Neural cell (in vitro differentiated cells): Measurements from ENCODE around the gene LMCD1. TPM values are rescaled to one million over a fixed set of nuclear protein-coding genes. Genes with fewer than 3 reads are reported as not detected.

Experiments used
- H2AFZ ChIP-seq: fragments of 200-600, 300-800 bp; sonication (generic), shearing (Covaris generic); 2 replicates; pipeline ENCODE4 v1.6.0; 2014; ENCODE audit warnings: low read depth, mild to moderate bottlenecking, antibody characterized with exemption, low read length, moderate library complexity
- H3F3A ChIP-seq: fragments of 200-600 bp; shearing (Covaris generic); 2 replicates; pipeline ENCODE4 v1.6.1; 2016; ENCODE audit warnings: mild to moderate bottlenecking, moderate library complexity, mixed read lengths, antibody characterized with exemption, low read length; ENCODE audit not compliant: insufficient read depth, poor library complexity, severe bottlenecking
- H3K27ac ChIP-seq: fragments of 200-600, 300-800 bp; sonication (generic), shearing (Covaris generic); 2 replicates; pipeline ENCODE4 v1.5.1; 2014; ENCODE audit warnings: mild to moderate bottlenecking, low read length, moderate library complexity
- H3K27me3 ChIP-seq: fragments of 300-800, 200-600 bp; sonication (generic), shearing (Covaris generic); 2 replicates; pipeline ENCODE4 v1.6.0; 2014; ENCODE audit warnings: mild to moderate bottlenecking, low read depth, low read length, moderate library complexity; ENCODE audit not compliant: insufficient read depth
- H3K36me3 ChIP-seq: fragments of 300-800, 200-600 bp; sonication (generic), shearing (Covaris generic); 2 replicates; pipeline ENCODE4 v1.5.1; 2014; ENCODE audit warnings: mild to moderate bottlenecking, antibody characterized with exemption, low read length, moderate library complexity; ENCODE audit not compliant: insufficient read depth
- H3K4me2 ChIP-seq: fragments of 300-800, 200-600 bp; sonication (generic), shearing (Covaris generic); 2 replicates; pipeline ENCODE4 v1.6.0; 2014; ENCODE audit warnings: mild to moderate bottlenecking, low read length
- H3K4me3 ChIP-seq: fragments of 300-800, 200-600 bp; sonication (generic), shearing (Covaris generic); 2 replicates; pipeline ENCODE4 v1.5.1; 2014; ENCODE audit warnings: mild to moderate bottlenecking, low read length, moderate library complexity
- H3K79me2 ChIP-seq: fragments of 200-600 bp; shearing (Covaris generic); replicated peaks from 2 replicates; pipeline ENCODE4 v1.6.0; 2014; ENCODE audit warnings: mild to moderate bottlenecking, low read length, moderate library complexity; ENCODE audit not compliant: insufficient read depth
- H3K9ac ChIP-seq: fragments of 300-800, 200-600 bp; sonication (generic), shearing (Covaris generic); 2 replicates; pipeline ENCODE4 v1.6.1; 2016; ENCODE audit warnings: mild to moderate bottlenecking, low read length, mixed read lengths
- H3K9me2 ChIP-seq: fragments of 200-600 bp; shearing (Covaris generic); 2 replicates; pipeline ENCODE4 v1.6.1; 2016; ENCODE audit warnings: mild to moderate bottlenecking, low read length, mixed read lengths; ENCODE audit not compliant: insufficient read depth
- H3K9me3 ChIP-seq: fragments of 200-600, 300-800 bp; sonication (generic), shearing (Covaris generic); 2 replicates; pipeline ENCODE4 v1.6.1; 2016; ENCODE audit warnings: mild to moderate bottlenecking, mixed run types, low read length, moderate library complexity, mixed read lengths
- H4K20me1 ChIP-seq: fragments of 200-600 bp; shearing (Covaris generic); 2 replicates; pipeline ENCODE4 v1.6.1; 2016; ENCODE audit warnings: mild to moderate bottlenecking, mixed run types; ENCODE audit not compliant: insufficient read depth
- EP300 ChIP-seq: fragments of 450-650 bp; conservative IDR thresholded peaks from 2 replicates; pipeline ENCODE4 v1.6.1; 2014; ENCODE audit warnings: antibody characterized with exemption, mild to moderate bottlenecking, moderate library complexity; ENCODE audit not compliant: poor library complexity, severe bottlenecking
- EZH2 ChIP-seq: fragments of 200-600, 300-800 bp; shearing (Covaris generic), sonication (generic); IDR thresholded peaks from 2 replicates; pipeline ENCODE4 v1.6.1; 2014; ENCODE audit warnings: antibody characterized with exemption, low read length, borderline replicate concordance, mild to moderate bottlenecking; ENCODE audit not compliant: insufficient read depth, poor library complexity, severe bottlenecking
- MXI1 ChIP-seq: fragments of 450-650 bp; conservative IDR thresholded peaks from 2 replicates; pipeline ENCODE4 v1.6.1; 2014; ENCODE audit warnings: antibody characterized with exemption, mild to moderate bottlenecking; ENCODE audit not compliant: poor library complexity, severe bottlenecking
- POLR2AphosphoS5 ChIP-seq: IDR thresholded peaks from 2 replicates; pipeline ENCODE4 v1.6.1; 2012
- RAD21 ChIP-seq: fragments of 450-650 bp; conservative IDR thresholded peaks from 2 replicates; pipeline ENCODE4 v1.6.1; 2014; ENCODE audit warnings: antibody characterized with exemption, mild to moderate bottlenecking, moderate library complexity
- SMC3 ChIP-seq: fragments of 450-650 bp; conservative IDR thresholded peaks from 2 replicates; pipeline ENCODE4 v1.6.1; 2014; ENCODE audit warnings: antibody characterized with exemption, mild to moderate bottlenecking, moderate library complexity; ENCODE audit not compliant: poor library complexity
- TAF1 ChIP-seq: IDR thresholded peaks from 2 replicates; pipeline ENCODE4 v1.6.1; 2012; ENCODE audit warnings: low read depth
- polyA plus RNA-seq: library from polyadenylated mRNA; depleted of rRNA; stranded (reverse); fragments of >200 nt; gene quantifications from 2 replicates; pipeline ENCODE4 v1.2.3, GENCODE V29; 2014
- TF ChIP-seq, protein P1 (sequence below): IDR thresholded peaks from 2 replicates; pipeline ENCODE4 v1.6.1; 2012; ENCODE audit warnings: borderline replicate concordance
- TF ChIP-seq, protein P2 (sequence below): fragments of 450-650 bp; IDR thresholded peaks from 2 replicates; pipeline ENCODE4 v1.5.1; 2014; ENCODE audit warnings: antibody characterized with exemption, mild to moderate bottlenecking, moderate library complexity; ENCODE audit not compliant: poor library complexity, severe bottlenecking

Gene LMCD1
- polyA plus RNA-seq, 1 donor from 2014 or later, result 3.5 TPM

- Histone ChIP-seq H3K36me3 (no peaks in the 10 kb centered on the region), H3K9me2 (no peaks in the 10 kb centered on the region), H3K27me3 (no peaks in the 10 kb centered on the region), H3K9ac (no peak overlapping the region), H4K20me1 (no peaks in the 10 kb centered on the region), H3K79me2 (no peaks in the 10 kb centered on the region), H2AFZ (no peak overlapping the region), H3K9me3 (peaks cover 6% of the 10 kb centered on the region), H3K4me3 (no peak overlapping the region), H3K27ac (no peak overlapping the region), H3K4me2 (no peak overlapping the region), H3F3A (no peaks in the 10 kb centered on the region)
- TF ChIP-seq, protein P1, sequence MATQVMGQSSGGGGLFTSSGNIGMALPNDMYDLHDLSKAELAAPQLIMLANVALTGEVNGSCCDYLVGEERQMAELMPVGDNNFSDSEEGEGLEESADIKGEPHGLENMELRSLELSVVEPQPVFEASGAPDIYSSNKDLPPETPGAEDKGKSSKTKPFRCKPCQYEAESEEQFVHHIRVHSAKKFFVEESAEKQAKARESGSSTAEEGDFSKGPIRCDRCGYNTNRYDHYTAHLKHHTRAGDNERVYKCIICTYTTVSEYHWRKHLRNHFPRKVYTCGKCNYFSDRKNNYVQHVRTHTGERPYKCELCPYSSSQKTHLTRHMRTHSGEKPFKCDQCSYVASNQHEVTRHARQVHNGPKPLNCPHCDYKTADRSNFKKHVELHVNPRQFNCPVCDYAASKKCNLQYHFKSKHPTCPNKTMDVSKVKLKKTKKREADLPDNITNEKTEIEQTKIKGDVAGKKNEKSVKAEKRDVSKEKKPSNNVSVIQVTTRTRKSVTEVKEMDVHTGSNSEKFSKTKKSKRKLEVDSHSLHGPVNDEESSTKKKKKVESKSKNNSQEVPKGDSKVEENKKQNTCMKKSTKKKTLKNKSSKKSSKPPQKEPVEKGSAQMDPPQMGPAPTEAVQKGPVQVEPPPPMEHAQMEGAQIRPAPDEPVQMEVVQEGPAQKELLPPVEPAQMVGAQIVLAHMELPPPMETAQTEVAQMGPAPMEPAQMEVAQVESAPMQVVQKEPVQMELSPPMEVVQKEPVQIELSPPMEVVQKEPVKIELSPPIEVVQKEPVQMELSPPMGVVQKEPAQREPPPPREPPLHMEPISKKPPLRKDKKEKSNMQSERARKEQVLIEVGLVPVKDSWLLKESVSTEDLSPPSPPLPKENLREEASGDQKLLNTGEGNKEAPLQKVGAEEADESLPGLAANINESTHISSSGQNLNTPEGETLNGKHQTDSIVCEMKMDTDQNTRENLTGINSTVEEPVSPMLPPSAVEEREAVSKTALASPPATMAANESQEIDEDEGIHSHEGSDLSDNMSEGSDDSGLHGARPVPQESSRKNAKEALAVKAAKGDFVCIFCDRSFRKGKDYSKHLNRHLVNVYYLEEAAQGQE, result no peak
- TF ChIP-seq SMC3, result no peak
- no peak for TF ChIP-seq RAD21
- TF ChIP-seq EZH2, result no peak
- no peak for TF ChIP-seq POLR2AphosphoS5
- no peak for TF ChIP-seq MXI1
- no peak for TF ChIP-seq TAF1
- TF ChIP-seq, protein P2, sequence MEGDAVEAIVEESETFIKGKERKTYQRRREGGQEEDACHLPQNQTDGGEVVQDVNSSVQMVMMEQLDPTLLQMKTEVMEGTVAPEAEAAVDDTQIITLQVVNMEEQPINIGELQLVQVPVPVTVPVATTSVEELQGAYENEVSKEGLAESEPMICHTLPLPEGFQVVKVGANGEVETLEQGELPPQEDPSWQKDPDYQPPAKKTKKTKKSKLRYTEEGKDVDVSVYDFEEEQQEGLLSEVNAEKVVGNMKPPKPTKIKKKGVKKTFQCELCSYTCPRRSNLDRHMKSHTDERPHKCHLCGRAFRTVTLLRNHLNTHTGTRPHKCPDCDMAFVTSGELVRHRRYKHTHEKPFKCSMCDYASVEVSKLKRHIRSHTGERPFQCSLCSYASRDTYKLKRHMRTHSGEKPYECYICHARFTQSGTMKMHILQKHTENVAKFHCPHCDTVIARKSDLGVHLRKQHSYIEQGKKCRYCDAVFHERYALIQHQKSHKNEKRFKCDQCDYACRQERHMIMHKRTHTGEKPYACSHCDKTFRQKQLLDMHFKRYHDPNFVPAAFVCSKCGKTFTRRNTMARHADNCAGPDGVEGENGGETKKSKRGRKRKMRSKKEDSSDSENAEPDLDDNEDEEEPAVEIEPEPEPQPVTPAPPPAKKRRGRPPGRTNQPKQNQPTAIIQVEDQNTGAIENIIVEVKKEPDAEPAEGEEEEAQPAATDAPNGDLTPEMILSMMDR, result no peak
- no peak for TF ChIP-seq EP300
Measured at GRCh38 chr3:8481380-8481779, 20.2 kb upstream of the LMCD1 start.

DNA sequence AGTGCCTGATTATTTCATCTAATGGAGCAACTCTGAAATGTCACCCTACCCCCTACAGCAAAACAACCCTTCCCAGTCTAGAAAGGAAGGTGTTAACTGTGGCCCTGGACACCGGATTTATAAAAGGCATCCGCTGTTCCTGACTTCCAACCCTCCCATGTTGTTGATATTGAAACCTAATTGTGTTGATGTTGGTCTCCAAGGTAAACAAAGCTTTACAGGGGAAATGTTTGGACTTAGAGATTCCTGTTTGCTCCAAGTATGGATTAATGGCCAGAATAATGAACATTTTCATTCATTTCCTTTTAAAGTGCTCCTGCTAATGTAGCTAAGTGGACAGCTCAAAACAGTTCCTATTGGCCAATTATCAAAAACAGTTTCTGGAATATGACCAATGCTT is 19.4 kb upstream of the LMCD1 start:
- TF ChIP-seq EP300, result no peak
- TF ChIP-seq MXI1, result no peak
- TF ChIP-seq, protein P2, result no peak
- no peak for TF ChIP-seq POLR2AphosphoS5
- TF ChIP-seq EZH2, result no peak
- no peak for TF ChIP-seq TAF1
- no peak for TF ChIP-seq SMC3
- TF ChIP-seq RAD21, result no peak
- TF ChIP-seq, protein P1, result no peak
- no peaks in the 10 kb centered on the region for H3F3A ChIP-seq
- no peaks in the 10 kb centered on the region for H3K27me3 ChIP-seq
- no peaks in the 10 kb centered on the region for H3K36me3 ChIP-seq
- H2AFZ ChIP-seq, result no peak overlapping the region
- no peaks in the 10 kb centered on the region for H4K20me1 ChIP-seq
- H3K9ac ChIP-seq, result no peak overlapping the region
- no peaks in the 10 kb centered on the region for H3K9me2 ChIP-seq
- no peak overlapping the region for H3K4me3 ChIP-seq
- H3K4me2 ChIP-seq, result no peak overlapping the region
- peaks cover 6% of the 10 kb centered on the region for H3K9me3 ChIP-seq
- no peak overlapping the region for H3K27ac ChIP-seq
- no peaks in the 10 kb centered on the region for H3K79me2 ChIP-seq
